Neuron (in vitro differentiated cells): ENCODE results near the gene PDPK1.
A peak's percentile ranks its signal among the peaks of the same experiment; 100 is the strongest.
"Not testable (repeated sequence)": the region's sequence is repeated elsewhere in the genome, so short reads cannot be mapped to it uniquely, and the experiment has no call there.

Experiments used
- H2AFZ ChIP-seq: one replicate; pipeline ENCODE4 v1.6.1; 2013; ENCODE audit warnings: low read depth, mild to moderate bottlenecking, inconsistent platforms, low read length, moderate library complexity
- H3K27me3 ChIP-seq: one replicate; pipeline ENCODE4 v1.6.1; 2013; ENCODE audit warnings: low read length; ENCODE audit not compliant: insufficient read depth
- H3K36me3 ChIP-seq: one replicate; pipeline ENCODE4 v1.6.1; 2013; ENCODE audit warnings: low read length; ENCODE audit not compliant: insufficient read depth
- H3K4me1 ChIP-seq: one replicate; pipeline ENCODE4 v1.6.1; 2013; ENCODE audit warnings: low read length; ENCODE audit not compliant: insufficient read depth
- H3K4me3 ChIP-seq: 2 replicates; pipeline ENCODE4 v1.5.1; 2013; ENCODE audit warnings: mild to moderate bottlenecking, low read length, moderate library complexity
- H3K9me3 ChIP-seq: one replicate; pipeline ENCODE4 v1.6.1; 2013; ENCODE audit warnings: low read length

The PDPK1 gene

GRCh38 chr16:2532494-2533141 lies 5.2 kb upstream of the PDPK1 start:
- Histone ChIP-seq H3K4me3 (peak overlapping the region; percentile 50), H3K9me3 (no peaks in the 10 kb centered on the region), H3K4me1 (peaks cover 13% of the 10 kb centered on the region), H3K27me3 (no peaks in the 10 kb centered on the region), H2AFZ (no peak overlapping the region), H3K36me3 (peaks cover 15% of the 10 kb centered on the region)

- Histone ChIP-seq H3K4me3 (peak overlapping the region; percentile 50), H3K36me3 (peaks cover 11% of the 10 kb centered on the region), H3K4me1 (peaks cover 13% of the 10 kb centered on the region)
- H3K27me3 ChIP-seq, H2AFZ ChIP-seq, H3K9me3 ChIP-seq: not testable (repeated sequence)
Observed at GRCh38 chr16:2533142-2533755, 4.6 kb upstream of the PDPK1 start.

- Histone ChIP-seq H3K4me1 (peaks cover 16% of the 10 kb centered on the region), H3K4me3 (no peak overlapping the region), H3K36me3 (peaks cover 4% of the 10 kb centered on the region), H3K9me3 (no peaks in the 10 kb centered on the region), H2AFZ (no peak overlapping the region), H3K27me3 (no peaks in the 10 kb centered on the region)
Observed at GRCh38 chr16:2533912-2534311, 3.9 kb upstream of the PDPK1 start.

GRCh38 chr16:2534335-2534734 lies 3.5 kb upstream of the PDPK1 start:
- peaks cover 19% of the 10 kb centered on the region for H3K4me1 ChIP-seq
- H3K27me3 ChIP-seq, H3K4me3 ChIP-seq, H2AFZ ChIP-seq, H3K36me3 ChIP-seq, H3K9me3 ChIP-seq: not testable (repeated sequence)

GRCh38 chr16:2535625-2536013 lies 2.2 kb upstream of the PDPK1 start:
- Histone ChIP-seq H2AFZ (no peak overlapping the region), H3K4me1 (peaks cover 25% of the 10 kb centered on the region), H3K9me3 (no peaks in the 10 kb centered on the region), H3K27me3 (no peaks in the 10 kb centered on the region), H3K4me3 (no peak overlapping the region), H3K36me3 (no peaks in the 10 kb centered on the region)

- H3K27me3 ChIP-seq, H2AFZ ChIP-seq, H3K9me3 ChIP-seq, H3K36me3 ChIP-seq: not testable (repeated sequence)
- Histone ChIP-seq H3K4me1 (peaks cover 18% of the 10 kb centered on the region), H3K4me3 (peak overlapping the region; percentile 50)
Observed at GRCh38 chr16:2539192-2539844, 1.5 kb downstream of the PDPK1 start.

GRCh38 chr16:2539845-2540458 lies 2.1 kb downstream of the PDPK1 start:
- Histone ChIP-seq H3K4me3 (peak overlapping the region; percentile 13), H3K4me1 (peaks cover 18% of the 10 kb centered on the region)
- H3K27me3 ChIP-seq, H2AFZ ChIP-seq, H3K36me3 ChIP-seq, H3K9me3 ChIP-seq: not testable (repeated sequence)

GRCh38 chr16:2540912-2541311 lies 3.1 kb downstream of the PDPK1 start:
- not testable (repeated sequence) for H3K9me3 ChIP-seq, H3K27me3 ChIP-seq, H3K4me3 ChIP-seq, H2AFZ ChIP-seq, H3K36me3 ChIP-seq
- peaks cover 18% of the 10 kb centered on the region for H3K4me1 ChIP-seq

GRCh38 chr16:2541409-2541808 lies 3.6 kb downstream of the PDPK1 start:
- H3K4me3 ChIP-seq, H3K36me3 ChIP-seq, H3K27me3 ChIP-seq, H3K9me3 ChIP-seq, H2AFZ ChIP-seq: not testable (repeated sequence)
- H3K4me1 ChIP-seq: peaks cover 18% of the 10 kb centered on the region

- H3K36me3 ChIP-seq, H3K4me3 ChIP-seq, H3K9me3 ChIP-seq, H3K27me3 ChIP-seq, H2AFZ ChIP-seq: not testable (repeated sequence)
- H3K4me1 ChIP-seq: peaks cover 16% of the 10 kb centered on the region
Observed at GRCh38 chr16:2543771-2544170, 6.0 kb downstream of the PDPK1 start.

GRCh38 chr16:2550283-2550878 lies 12.6 kb downstream of the PDPK1 start:
- H3K4me1 ChIP-seq, H2AFZ ChIP-seq, H3K9me3 ChIP-seq, H3K27me3 ChIP-seq, H3K4me3 ChIP-seq, H3K36me3 ChIP-seq: not testable (repeated sequence)

GRCh38 chr16:2551420-2551889 lies 13.6 kb downstream of the PDPK1 start:
- not testable (repeated sequence) for H3K27me3 ChIP-seq, H3K36me3 ChIP-seq

GRCh38 chr16:2554709-2555425 lies 17.0 kb downstream of the PDPK1 start:
- not testable (repeated sequence) for H3K4me1 ChIP-seq, H2AFZ ChIP-seq, H3K36me3 ChIP-seq, H3K9me3 ChIP-seq, H3K4me3 ChIP-seq, H3K27me3 ChIP-seq

More at GRCh38 chr16:2551420-2551889, 13.6 kb downstream of the PDPK1 start:
- not testable (repeated sequence) for H3K9me3 ChIP-seq, H3K4me3 ChIP-seq, H3K4me1 ChIP-seq, H2AFZ ChIP-seq
